HG03064 (cell line): ENCODE measurements around the gene ITGB2.

Experiments
- ATAC-seq: cut with Tn5 transposase; IDR thresholded peaks from one replicate; pipeline ENCODE4 v1.9.1; 2021; ENCODE audit warnings: low read depth; ENCODE audit not compliant: unreplicated experiment

ITGB2 gene

GRCh38 chr21:44911384-44912157 lies 9.1 kb downstream of the ITGB2 start:
- no peak for ATAC-seq

DNA sequence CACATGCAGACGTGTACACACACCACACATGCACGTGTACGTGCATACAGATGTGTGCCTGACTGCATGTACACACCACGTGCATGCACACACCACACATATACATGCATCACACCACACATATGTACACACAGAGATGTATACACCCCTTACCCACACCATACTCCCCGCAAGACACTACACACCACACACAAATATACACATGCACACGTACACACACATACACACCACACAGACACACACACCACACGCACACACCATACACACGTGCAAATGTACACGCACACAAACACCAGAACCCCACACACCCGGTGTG lies 9.7 kb downstream of the ITGB2 start:
- ATAC-seq = no peak

GRCh38 chr21:44910229-44911067 lies 10.3 kb downstream of the ITGB2 start:
- no peak for ATAC-seq

GRCh38 chr21:44909719-44910118 lies 11.0 kb downstream of the ITGB2 start:
- no peak for ATAC-seq

GRCh38 chr21:44908908-44909307 lies 11.8 kb downstream of the ITGB2 start:
- no peak for ATAC-seq

DNA sequence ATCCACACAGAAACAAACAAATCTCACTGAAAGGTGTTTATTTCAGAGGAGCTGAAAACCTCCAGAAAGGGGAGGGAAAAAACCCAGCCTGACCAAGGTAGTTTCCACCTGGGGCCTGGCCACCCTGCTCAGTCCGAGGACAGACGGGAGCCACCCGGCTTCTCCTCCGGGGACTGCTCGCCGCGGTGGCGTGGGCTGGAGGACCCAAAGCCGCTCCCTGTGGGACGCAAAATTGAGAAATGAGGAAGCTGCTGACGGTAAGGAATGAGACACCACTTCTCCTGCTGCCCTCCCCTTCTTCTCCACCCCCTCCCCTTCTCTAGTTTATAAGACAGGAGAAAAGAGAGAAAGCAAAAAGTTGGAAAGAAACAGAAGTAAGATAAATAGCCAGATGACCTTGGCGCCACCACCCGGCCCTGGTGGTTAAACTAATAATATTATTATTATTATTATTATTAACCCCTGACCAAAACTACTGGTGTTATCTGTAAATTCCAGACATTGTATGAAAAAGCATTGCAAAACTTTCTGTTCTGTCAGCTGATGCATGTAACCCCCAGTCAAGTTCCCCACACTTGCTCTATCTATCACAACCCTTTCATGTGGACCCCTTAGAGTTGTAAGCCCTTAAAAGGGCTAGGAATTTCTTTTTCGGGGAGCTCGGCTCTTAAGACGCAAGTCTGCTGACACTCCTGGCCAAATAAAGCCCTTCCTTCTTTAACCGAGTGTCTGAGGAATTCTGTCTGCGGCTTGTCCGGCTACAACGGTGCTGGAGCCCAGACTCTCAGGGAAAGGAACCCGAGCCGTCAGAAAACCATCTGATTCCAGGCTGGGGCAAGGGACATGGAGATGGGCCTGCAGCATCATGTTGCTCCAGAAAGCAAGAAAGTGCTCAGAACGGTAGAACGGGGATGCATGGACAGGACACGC lies 12.5 kb downstream of the ITGB2 start:
- ATAC-seq = no peak

- ATAC-seq = no peak
Measured at GRCh38 chr21:44907225-44907965, 13.3 kb downstream of the ITGB2 start.

DNA sequence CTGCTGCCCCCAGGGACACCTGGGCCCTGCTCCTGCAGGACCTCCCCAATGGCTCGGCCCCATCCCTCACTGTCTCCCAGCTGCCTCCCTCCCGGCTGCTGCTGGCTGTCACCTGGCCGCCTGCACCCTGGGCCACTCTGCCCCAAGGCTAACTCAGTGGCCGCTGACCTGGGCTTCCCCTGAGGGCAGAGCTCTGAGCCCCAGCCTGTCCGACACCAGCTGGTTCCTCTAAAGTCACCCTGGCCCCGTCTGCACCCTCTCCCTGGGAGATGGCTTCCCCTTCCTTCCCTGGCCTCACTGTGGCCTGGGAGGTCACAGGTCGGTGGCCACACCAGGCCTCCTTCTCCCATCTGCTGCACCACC lies 15.0 kb downstream of the ITGB2 start:
- no peak for ATAC-seq

GRCh38 chr21:44905016-44905727 lies 15.5 kb downstream of the ITGB2 start:
- no peak for ATAC-seq

DNA sequence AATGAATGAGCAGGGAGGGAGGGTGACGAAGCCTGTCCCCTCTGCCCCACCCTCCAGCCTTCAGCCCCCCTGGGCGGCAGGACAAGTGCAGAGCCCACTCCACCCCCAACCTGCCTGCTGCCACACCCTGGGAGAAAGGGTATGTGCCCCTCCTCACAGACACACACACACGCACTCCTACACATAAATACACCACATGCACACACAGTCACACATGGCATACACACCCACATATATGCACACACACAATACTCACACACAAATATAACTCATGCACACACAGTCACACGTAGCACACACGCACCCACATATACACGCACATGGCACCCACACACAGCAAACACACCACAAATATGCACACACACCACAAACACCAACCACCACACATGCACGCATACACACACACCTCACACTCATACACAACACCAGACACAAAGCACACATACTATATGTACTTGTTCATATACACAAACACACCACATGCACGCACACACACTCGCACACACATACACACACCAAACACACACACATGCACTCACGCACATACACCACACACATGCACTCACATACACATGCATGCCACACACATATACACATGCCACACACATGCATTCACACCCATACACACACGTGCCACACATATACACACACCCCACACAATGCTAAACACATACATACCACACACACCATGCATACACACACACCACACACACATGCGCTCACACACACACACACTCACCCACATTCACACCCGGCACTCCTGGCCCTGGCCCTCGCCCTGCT lies 16.4 kb downstream of the ITGB2 start:
- no peak for ATAC-seq

- ATAC-seq = no peak
Measured at GRCh38 chr21:44903689-44904088, 17.0 kb downstream of the ITGB2 start.

DNA sequence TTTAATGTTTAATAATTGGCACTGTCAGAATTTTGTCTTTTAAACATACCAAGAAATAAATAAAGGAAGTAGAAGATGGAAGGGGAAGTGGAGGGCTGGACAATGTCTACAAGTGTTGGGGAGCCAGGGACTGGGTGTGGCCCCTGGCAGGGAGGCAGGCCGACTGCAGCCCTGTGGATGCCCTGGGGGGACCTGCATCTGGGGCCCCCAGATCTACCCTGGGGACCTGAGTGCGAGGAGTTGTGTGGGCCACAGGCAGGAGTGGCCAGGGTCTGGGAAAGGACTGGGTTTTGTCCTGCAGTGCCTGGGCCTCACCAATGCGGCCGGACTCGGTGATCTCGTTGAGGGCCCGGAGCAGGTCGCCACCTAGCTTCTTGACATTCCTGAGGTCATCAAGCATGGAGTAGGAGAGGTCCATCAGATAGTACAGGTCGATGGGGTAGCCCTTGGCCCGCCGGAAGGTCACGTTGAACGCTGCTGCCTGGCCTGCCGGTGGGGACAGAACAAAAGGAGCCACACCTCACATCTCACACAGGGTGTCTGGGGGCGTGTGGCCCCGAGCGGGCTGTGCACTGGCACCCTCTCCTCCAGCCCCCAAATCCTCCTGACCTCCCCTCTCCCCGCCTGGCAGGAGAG lies 17.5 kb downstream of the ITGB2 start:
- ATAC-seq = no peak

- ATAC-seq = no peak
Measured at GRCh38 chr21:44902268-44903049, 18.2 kb downstream of the ITGB2 start.

DNA sequence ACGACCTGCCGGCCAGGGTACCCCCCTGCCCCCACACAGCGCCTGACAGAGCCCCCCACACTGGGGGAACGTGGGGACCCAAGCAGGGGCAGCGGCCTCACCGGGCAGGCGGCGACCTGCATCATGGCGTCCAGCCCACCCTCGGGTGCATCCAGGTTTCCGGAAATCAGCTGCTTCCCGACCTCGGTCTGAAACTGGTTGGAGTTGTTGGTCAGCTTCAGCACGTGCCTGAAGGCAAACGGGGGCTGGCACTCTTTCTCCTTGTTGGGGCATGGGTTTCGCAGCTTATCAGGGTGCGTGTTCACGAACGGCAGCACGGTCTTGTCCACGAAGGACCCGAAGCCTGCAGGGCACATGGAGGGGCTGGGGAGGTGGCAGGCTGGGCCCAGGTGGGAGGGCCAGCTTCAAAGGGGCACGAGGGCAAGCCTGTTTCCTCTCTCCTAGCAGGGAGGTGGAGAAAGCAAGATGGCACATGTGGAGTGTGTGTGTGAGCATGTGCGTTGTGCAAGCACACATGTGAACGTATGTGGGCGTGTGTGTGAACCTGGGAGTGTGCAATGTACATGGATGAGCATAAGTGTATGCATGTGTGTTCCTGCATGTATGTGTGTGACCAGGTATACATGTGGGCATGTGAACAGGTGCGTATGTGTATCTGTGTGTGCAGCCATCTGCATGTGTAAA lies 19.2 kb downstream of the ITGB2 start:
- ATAC-seq = no peak

GRCh38 chr21:44900559-44901251 lies 20.0 kb downstream of the ITGB2 start:
- ATAC-seq = no peak

DNA sequence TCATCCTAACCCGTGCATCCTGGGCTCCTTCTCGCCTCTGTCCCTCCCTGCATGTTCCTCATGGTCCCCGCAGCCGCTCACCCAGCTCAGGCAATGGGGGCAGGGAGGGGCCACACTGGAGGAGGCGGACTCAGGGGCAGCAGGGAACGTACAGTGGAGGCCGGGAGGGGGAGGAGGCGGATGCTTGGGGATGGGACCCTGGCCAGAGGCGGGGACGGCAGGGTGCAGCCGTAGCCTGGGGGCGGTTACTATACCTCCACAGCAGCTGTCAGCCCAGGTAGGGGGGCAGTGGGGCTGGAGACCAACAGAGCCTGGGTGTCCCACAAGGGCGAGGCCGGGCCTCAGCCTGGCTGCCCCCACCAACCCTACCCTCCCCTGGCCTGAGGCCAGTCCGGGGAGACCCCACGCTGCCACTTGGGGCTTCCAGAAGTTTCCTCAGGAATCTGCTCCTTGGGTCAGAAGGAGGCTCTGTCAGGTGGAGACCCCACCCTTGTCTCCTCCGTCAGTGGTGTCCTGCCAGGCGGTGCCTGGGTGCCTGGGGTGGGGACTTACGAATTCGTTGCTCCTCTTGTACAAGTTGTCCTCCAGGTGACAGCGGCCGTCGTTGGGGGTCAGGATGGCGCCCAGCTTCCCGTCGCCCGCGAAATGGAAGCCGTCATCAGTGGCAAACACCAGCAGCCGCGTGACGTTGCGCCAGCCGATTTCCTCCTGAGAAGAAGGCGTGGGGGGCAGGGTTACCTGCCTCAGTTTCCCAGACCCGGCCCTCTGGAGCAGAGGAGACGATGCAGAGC lies 20.7 kb downstream of the ITGB2 start:
- ATAC-seq = no peak
